ENCODE measurements around the gene XIRP2. TPM values are rescaled to one million over a fixed set of nuclear protein-coding genes. Genes with fewer than 3 reads are reported as not detected.

The XIRP2 gene
- total RNA-seq, 1 donor from 2014 or later = not detected

DNA sequence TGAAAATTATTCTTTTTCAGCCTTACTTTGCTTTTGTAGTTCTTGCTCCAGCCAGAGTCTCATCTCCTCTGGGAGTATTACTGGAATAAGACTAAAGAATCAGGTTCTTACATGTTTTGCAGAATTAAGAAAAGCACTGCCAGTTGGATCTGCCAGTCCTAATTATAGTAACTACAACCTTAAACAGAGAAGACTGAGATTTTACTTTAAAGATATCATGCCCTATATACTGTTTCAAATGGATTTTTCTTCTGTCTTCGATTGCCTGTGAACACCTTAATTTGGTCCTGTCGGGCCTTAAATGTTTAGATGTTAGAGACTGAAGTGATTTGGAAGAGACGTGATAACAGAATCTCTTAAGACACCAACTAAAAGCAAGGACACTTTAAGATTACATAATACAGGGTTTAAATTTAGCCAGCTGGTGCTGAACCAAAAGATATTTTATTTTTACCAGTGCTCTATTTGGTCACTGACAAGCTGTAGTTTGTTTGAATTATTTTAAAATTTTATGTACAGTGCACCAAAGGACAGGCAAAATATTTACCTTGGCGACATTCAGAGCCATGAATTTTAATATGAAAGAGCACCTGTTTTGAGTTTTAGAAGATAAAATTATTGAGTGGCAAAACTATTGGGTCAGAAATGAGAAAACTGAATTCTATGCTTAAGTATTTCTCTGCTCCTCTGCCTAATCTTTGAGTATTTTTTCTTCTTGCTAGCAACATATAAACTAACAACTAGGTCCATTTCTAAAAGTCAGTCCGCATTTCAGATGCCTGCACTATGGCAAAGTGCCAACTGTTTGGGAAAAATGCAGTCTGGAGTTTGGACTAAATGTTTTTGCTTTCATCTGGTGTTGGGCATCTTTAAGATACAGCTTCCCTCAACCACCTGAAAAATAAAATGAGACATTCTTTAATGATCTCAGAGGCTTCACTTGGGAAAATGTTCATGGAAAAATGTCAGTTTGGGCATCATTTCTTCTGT is 300.0 kb downstream of the XIRP2 start:
- H3K27ac Mint-ChIP-seq (ENCODE audit: unreplicated experiment) = no peak overlapping the region
- H3K4me3 Mint-ChIP-seq (ENCODE audit: unreplicated experiment) = no peak overlapping the region
- no peaks in the 10 kb centered on the region for H3K9me3 Mint-ChIP-seq (ENCODE audit: unreplicated experiment)
- no peaks in the 10 kb centered on the region for H3K36me3 Mint-ChIP-seq (ENCODE audit: unreplicated experiment)
- H3K27me3 Mint-ChIP-seq (ENCODE audit: unreplicated experiment) = no peaks in the 10 kb centered on the region
- peaks cover 2% of the 10 kb centered on the region for H3K4me1 Mint-ChIP-seq (ENCODE audit: low read depth, unreplicated experiment)
- TF ChIP-seq, protein P1, sequence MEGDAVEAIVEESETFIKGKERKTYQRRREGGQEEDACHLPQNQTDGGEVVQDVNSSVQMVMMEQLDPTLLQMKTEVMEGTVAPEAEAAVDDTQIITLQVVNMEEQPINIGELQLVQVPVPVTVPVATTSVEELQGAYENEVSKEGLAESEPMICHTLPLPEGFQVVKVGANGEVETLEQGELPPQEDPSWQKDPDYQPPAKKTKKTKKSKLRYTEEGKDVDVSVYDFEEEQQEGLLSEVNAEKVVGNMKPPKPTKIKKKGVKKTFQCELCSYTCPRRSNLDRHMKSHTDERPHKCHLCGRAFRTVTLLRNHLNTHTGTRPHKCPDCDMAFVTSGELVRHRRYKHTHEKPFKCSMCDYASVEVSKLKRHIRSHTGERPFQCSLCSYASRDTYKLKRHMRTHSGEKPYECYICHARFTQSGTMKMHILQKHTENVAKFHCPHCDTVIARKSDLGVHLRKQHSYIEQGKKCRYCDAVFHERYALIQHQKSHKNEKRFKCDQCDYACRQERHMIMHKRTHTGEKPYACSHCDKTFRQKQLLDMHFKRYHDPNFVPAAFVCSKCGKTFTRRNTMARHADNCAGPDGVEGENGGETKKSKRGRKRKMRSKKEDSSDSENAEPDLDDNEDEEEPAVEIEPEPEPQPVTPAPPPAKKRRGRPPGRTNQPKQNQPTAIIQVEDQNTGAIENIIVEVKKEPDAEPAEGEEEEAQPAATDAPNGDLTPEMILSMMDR (IDR thresholded peaks at IDR 0.05; ENCODE audit: partially characterized antibody, unreplicated experiment) = no peak
- no peak for DNase-seq

- no peak overlapping the region for H3K4me3 Mint-ChIP-seq (ENCODE audit: unreplicated experiment)
- TF ChIP-seq, protein P1 (IDR thresholded peaks at IDR 0.05; ENCODE audit: partially characterized antibody, unreplicated experiment) = no peak
- no peak overlapping the region for H3K27ac Mint-ChIP-seq (ENCODE audit: unreplicated experiment)
- no peaks in the 10 kb centered on the region for H3K4me1 Mint-ChIP-seq (ENCODE audit: low read depth, unreplicated experiment)
- no peaks in the 10 kb centered on the region for H3K9me3 Mint-ChIP-seq (ENCODE audit: unreplicated experiment)
- H3K27me3 Mint-ChIP-seq (ENCODE audit: unreplicated experiment) = no peaks in the 10 kb centered on the region
- no peaks in the 10 kb centered on the region for H3K36me3 Mint-ChIP-seq (ENCODE audit: unreplicated experiment)
- no peak for DNase-seq
Observed at GRCh38 chr2:167190053-167190452, 301.8 kb downstream of the XIRP2 start.

DNA sequence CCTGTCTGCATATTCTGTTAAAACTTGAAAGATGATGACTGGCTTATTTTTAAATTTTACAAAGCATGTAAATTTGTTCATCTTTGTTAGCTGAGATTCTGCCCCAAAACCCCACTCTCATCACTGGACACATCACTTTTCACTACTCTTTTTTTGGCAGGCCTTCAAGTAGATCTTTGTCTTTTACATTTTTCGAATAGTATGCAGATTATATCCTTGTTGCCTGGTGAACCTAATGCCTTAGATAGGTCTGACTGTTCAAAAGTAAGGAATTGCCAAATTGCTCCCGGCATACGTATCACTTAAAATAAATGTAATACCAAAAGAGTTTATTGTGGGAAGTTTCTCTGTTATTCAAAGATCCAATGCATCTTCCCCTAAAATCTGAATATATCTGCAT is 303.3 kb downstream of the XIRP2 start:
- no peak for DNase-seq
- TF ChIP-seq, protein P1 (IDR thresholded peaks at IDR 0.05; ENCODE audit: partially characterized antibody, unreplicated experiment) = no peak
- Mint-ChIP-seq H3K27me3 (ENCODE audit: unreplicated experiment) (no peaks in the 10 kb centered on the region), H3K9me3 (ENCODE audit: unreplicated experiment) (no peaks in the 10 kb centered on the region), H3K4me3 (ENCODE audit: unreplicated experiment) (no peak overlapping the region), H3K36me3 (ENCODE audit: unreplicated experiment) (no peaks in the 10 kb centered on the region), H3K4me1 (ENCODE audit: low read depth, unreplicated experiment) (no peaks in the 10 kb centered on the region), H3K27ac (ENCODE audit: unreplicated experiment) (no peak overlapping the region)

DNA sequence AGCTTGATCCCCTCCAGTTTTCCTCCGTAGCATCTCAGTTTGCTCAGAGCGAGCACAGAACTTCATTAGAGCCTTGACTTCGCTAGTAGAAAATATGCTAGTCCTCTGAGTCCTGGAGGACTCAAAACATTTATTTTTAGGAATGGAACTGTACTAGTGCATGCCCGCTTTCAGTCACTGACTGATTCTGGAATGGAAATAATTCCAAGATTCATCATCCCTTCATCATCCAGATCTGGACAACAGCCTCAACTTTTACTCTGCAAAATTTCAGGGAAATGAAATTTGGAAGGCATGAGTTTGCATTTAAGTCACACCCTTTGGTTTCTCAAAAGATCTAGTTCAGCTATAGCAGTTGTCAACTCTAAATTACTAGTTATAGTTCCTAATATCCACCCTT is 304.6 kb downstream of the XIRP2 start:
- H3K27ac Mint-ChIP-seq (ENCODE audit: unreplicated experiment) = no peak overlapping the region
- TF ChIP-seq, protein P1 (IDR thresholded peaks at IDR 0.05; ENCODE audit: partially characterized antibody, unreplicated experiment) = no peak
- DNase-seq = no peak
- H3K36me3 Mint-ChIP-seq (ENCODE audit: unreplicated experiment) = no peaks in the 10 kb centered on the region
- H3K27me3 Mint-ChIP-seq (ENCODE audit: unreplicated experiment) = no peaks in the 10 kb centered on the region
- H3K9me3 Mint-ChIP-seq (ENCODE audit: unreplicated experiment) = no peaks in the 10 kb centered on the region
- H3K4me1 Mint-ChIP-seq (ENCODE audit: low read depth, unreplicated experiment) = no peaks in the 10 kb centered on the region
- H3K4me3 Mint-ChIP-seq (ENCODE audit: unreplicated experiment) = no peak overlapping the region
